CD4-positive, CD25-positive, alpha-beta regulatory T cell (primary cell): Measurements from ENCODE around the gene RPL10. TPM values are rescaled to one million over a fixed set of nuclear protein-coding genes. Genes with fewer than 3 reads are reported as not detected.
A peak's percentile ranks its signal among the peaks of the same experiment; 100 is the strongest.

Experiments
- ATAC-seq, 2 donors: fragments of 150-1000 bp; cut with Tn5 transposase; one replicate each; pipeline ENCODE4 v1.10.0; 2021; ENCODE audit warnings: low read depth in 2 of 2, moderate number of reproducible peaks in 2 of 2, moderate library complexity in 1 of 2
- DNase-seq, 3 donors: peaks; one replicate each; pipeline versions ENCODE4 v3.0.0 to v3.0.0-alpha.2; 2012 to 2022; ENCODE audit warnings: mixed read lengths in 1 of 3
- H3K27ac ChIP-seq: one replicate; pipeline ENCODE4 v1.7.0; 2013; ENCODE audit warnings: mild to moderate bottlenecking, low read length; ENCODE audit not compliant: insufficient read depth, poor library complexity, severe bottlenecking
- H3K27me3 ChIP-seq: one replicate; pipeline ENCODE4 v1.7.0; 2013; ENCODE audit warnings: low read length; ENCODE audit not compliant: control insufficient read depth, insufficient read depth
- H3K36me3 ChIP-seq: one replicate; pipeline ENCODE4 v1.7.0; 2013; ENCODE audit warnings: mild to moderate bottlenecking, low read length, moderate library complexity; ENCODE audit not compliant: control insufficient read depth, insufficient read depth
- H3K4me1 ChIP-seq: 2 replicates; pipeline ENCODE4 v1.7.0; 2013; ENCODE audit warnings: mild to moderate bottlenecking, low read length; ENCODE audit not compliant: insufficient read depth, control insufficient read depth, poor library complexity, severe bottlenecking
- H3K4me3 ChIP-seq: one replicate; pipeline ENCODE4 v1.7.0; 2013; ENCODE audit warnings: low read depth, mild to moderate bottlenecking, low read length, moderate library complexity
- H3K9me3 ChIP-seq, 2 experiments: 1 replicate in 1 of 2; 2 replicates in 1 of 2; pipeline ENCODE4 v1.7.0; 2013; ENCODE audit warnings: low read length in 2 of 2, mild to moderate bottlenecking in 1 of 2, moderate library complexity in 1 of 2; ENCODE audit not compliant: control insufficient read depth in 2 of 2
- H3K27ac Mint-ChIP-seq, 3 donors: one replicate each; pipeline ENCODE4 v1.8.0; 2020 to 2022; ENCODE audit warnings: mild to moderate bottlenecking in 3 of 3, mixed read lengths in 3 of 3, moderate library complexity in 2 of 3
- H3K27me3 Mint-ChIP-seq: one replicate; pipeline ENCODE4 v1.8.0; 2022; ENCODE audit warnings: mild to moderate bottlenecking, mixed read lengths
- H3K36me3 Mint-ChIP-seq: one replicate; pipeline ENCODE4 v1.8.0; 2020; ENCODE audit warnings: mixed read lengths
- H3K4me1 Mint-ChIP-seq, 4 donors: one replicate each; pipeline ENCODE4 v1.8.0; 2020 to 2022; ENCODE audit warnings: mixed read lengths in 4 of 4, mild to moderate bottlenecking in 1 of 4
- H3K4me3 Mint-ChIP-seq, 4 donors: one replicate each; pipeline ENCODE4 v1.8.0; 2020 to 2022; ENCODE audit warnings: mild to moderate bottlenecking in 4 of 4, mixed read lengths in 4 of 4, moderate library complexity in 3 of 4
- H3K9me3 Mint-ChIP-seq, 7 donors: one replicate each; pipeline ENCODE4 v1.8.0; 2020 to 2022; ENCODE audit warnings: mixed read lengths in 7 of 7, mild to moderate bottlenecking in 3 of 7, moderate library complexity in 2 of 7
- polyA plus RNA-seq, 4 donors: library from polyadenylated mRNA; unstranded; fragments of 300-500 nt; fragmentation: Illumina TruSeq; gene quantifications; one replicate each; pipeline ENCODE4 v1.2.3, GENCODE V29; 2021
- total RNA-seq: library from RNA; stranded (reverse); gene quantifications from one replicate; pipeline ENCODE4 v1.2.3, GENCODE V29; 2022

Gene RPL10
- total and polyA plus RNA-seq, 5 donors from 2014 or later = 3,877 to 6,073 (median 4,330) TPM

- DNase-seq = no peak
- Histone ChIP-seq H3K9me3 (no peaks in the 10 kb centered on the region), H3K27ac (no peak overlapping the region), H3K4me1 (peaks cover 88% of the 10 kb centered on the region), H3K4me3 (no peak overlapping the region), H3K36me3 (peaks cover 60% of the 10 kb centered on the region), H3K27me3 (no peaks in the 10 kb centered on the region)
- Mint-ChIP-seq H3K27ac (peak overlapping the region in 1 of 3 donors; percentile 56), H3K4me3 (no peak overlapping the region), H3K4me1 (peaks cover 0 to 54% (median 3%) of the 10 kb centered on the region in 4 donors), H3K36me3 (peaks cover 6% of the 10 kb centered on the region), H3K27me3 (no peaks in the 10 kb centered on the region), H3K9me3 (peaks cover 0 to 4% (median 0%) of the 10 kb centered on the region in 7 donors)
- no peak for ATAC-seq
Measured at GRCh38 chrX:154356596-154356995, 41.6 kb upstream of the RPL10 start.

- H3K27ac ChIP-seq = peak overlapping the region; percentile 33
- H3K27ac Mint-ChIP-seq = no peak overlapping the region
- H3K4me1 Mint-ChIP-seq = peaks cover 0 to 48% (median 2%) of the 10 kb centered on the region in 4 donors
- peaks cover 87% of the 10 kb centered on the region for H3K4me1 ChIP-seq
- peaks cover 6% of the 10 kb centered on the region for H3K36me3 Mint-ChIP-seq
- H3K36me3 ChIP-seq = peaks cover 66% of the 10 kb centered on the region
- DNase-seq (no peak), ATAC-seq (no peak)
- no peaks in the 10 kb centered on the region for H3K27me3 ChIP-seq
- H3K9me3 ChIP-seq = no peaks in the 10 kb centered on the region
- H3K4me3 Mint-ChIP-seq = peak overlapping the region in 1 of 4 donors; percentile 63
- no peak overlapping the region for H3K4me3 ChIP-seq
- no peaks in the 10 kb centered on the region for H3K27me3 Mint-ChIP-seq
- H3K9me3 Mint-ChIP-seq = peaks cover 0 to 4% (median 0%) of the 10 kb centered on the region in 7 donors
Measured at GRCh38 chrX:154357205-154357604, 41.0 kb upstream of the RPL10 start.

- Mint-ChIP-seq H3K4me3 (no peak overlapping the region), H3K36me3 (peaks cover 6% of the 10 kb centered on the region), H3K9me3 (peaks cover 0 to 6% (median 0%) of the 10 kb centered on the region in 7 donors), H3K27me3 (no peaks in the 10 kb centered on the region), H3K4me1 (peaks cover 0 to 45% (median 2%) of the 10 kb centered on the region in 4 donors), H3K27ac (no peak overlapping the region)
- Histone ChIP-seq H3K4me3 (no peak overlapping the region), H3K36me3 (peaks cover 68% of the 10 kb centered on the region), H3K4me1 (peaks cover 84% of the 10 kb centered on the region), H3K9me3 (no peaks in the 10 kb centered on the region), H3K27me3 (no peaks in the 10 kb centered on the region), H3K27ac (peak overlapping the region; percentile 14)
- DNase-seq (no peak), ATAC-seq (no peak)
Measured at GRCh38 chrX:154358011-154358410, 40.2 kb upstream of the RPL10 start.

- H3K9me3 ChIP-seq = no peaks in the 10 kb centered on the region
- peaks cover 76% of the 10 kb centered on the region for H3K4me1 ChIP-seq
- no peaks in the 10 kb centered on the region for H3K27me3 ChIP-seq
- Mint-ChIP-seq H3K27me3 (no peaks in the 10 kb centered on the region), H3K9me3 (peaks cover 0 to 6% (median 0%) of the 10 kb centered on the region in 7 donors), H3K36me3 (peaks cover 6% of the 10 kb centered on the region), H3K4me1 (peaks cover 0 to 37% (median 2%) of the 10 kb centered on the region in 4 donors), H3K4me3 (peak overlapping the region in 1 of 4 donors; percentile 22), H3K27ac (peak overlapping the region in 1 of 3 donors; percentile 77)
- H3K4me3 ChIP-seq = no peak overlapping the region
- H3K36me3 ChIP-seq = peaks cover 67% of the 10 kb centered on the region
- no peak overlapping the region for H3K27ac ChIP-seq
- ATAC-seq (no peak), DNase-seq (no peak)
Measured at GRCh38 chrX:154358829-154359228, 39.3 kb upstream of the RPL10 start.

GRCh38 chrX:154359362-154360154 is 38.6 kb upstream of the RPL10 start:
- Mint-ChIP-seq H3K4me3 (peak overlapping the region in 2 of 4 donors; percentile 22 to 32), H3K27ac (no peak overlapping the region), H3K36me3 (peaks cover 6% of the 10 kb centered on the region), H3K27me3 (no peaks in the 10 kb centered on the region), H3K4me1 (peaks cover 0 to 33% (median 2%) of the 10 kb centered on the region in 4 donors), H3K9me3 (peaks cover 0 to 6% (median 0%) of the 10 kb centered on the region in 7 donors)
- no peak for ATAC-seq
- no peak for DNase-seq
- Histone ChIP-seq H3K4me1 (peaks cover 68% of the 10 kb centered on the region), H3K27ac (peak overlapping the region; percentile 5), H3K36me3 (peaks cover 72% of the 10 kb centered on the region), H3K4me3 (no peak overlapping the region), H3K27me3 (no peaks in the 10 kb centered on the region), H3K9me3 (no peaks in the 10 kb centered on the region)

- no peak overlapping the region for H3K4me3 ChIP-seq
- peaks cover 0 to 36% (median 2%) of the 10 kb centered on the region in 4 donors for H3K4me1 Mint-ChIP-seq
- peak overlapping the region in 1 of 3 donors; percentile 77 for H3K27ac Mint-ChIP-seq
- no peak for ATAC-seq
- no peaks in the 10 kb centered on the region for H3K27me3 ChIP-seq
- H3K27me3 Mint-ChIP-seq = no peaks in the 10 kb centered on the region
- H3K4me1 ChIP-seq = peaks cover 62% of the 10 kb centered on the region
- DNase-seq = no peak
- H3K36me3 Mint-ChIP-seq = peaks cover 6% of the 10 kb centered on the region
- H3K9me3 Mint-ChIP-seq = peaks cover 0 to 6% (median 0%) of the 10 kb centered on the region in 7 donors
- H3K36me3 ChIP-seq = peaks cover 74% of the 10 kb centered on the region
- no peaks in the 10 kb centered on the region for H3K9me3 ChIP-seq
- H3K4me3 Mint-ChIP-seq = peak overlapping the region in 2 of 4 donors; percentile 32 to 52
- H3K27ac ChIP-seq = peak overlapping the region; percentile 5
Measured at GRCh38 chrX:154360155-154360713, 37.9 kb upstream of the RPL10 start.

- Histone ChIP-seq H3K9me3 (no peaks in the 10 kb centered on the region), H3K4me3 (no peak overlapping the region), H3K27ac (peak overlapping the region; percentile 57), H3K36me3 (peaks cover 85% of the 10 kb centered on the region), H3K27me3 (no peaks in the 10 kb centered on the region), H3K4me1 (peaks cover 56% of the 10 kb centered on the region)
- no peak overlapping the region for H3K27ac Mint-ChIP-seq
- peaks cover 0 to 35% (median 0%) of the 10 kb centered on the region in 4 donors for H3K4me1 Mint-ChIP-seq
- peak overlapping the region in 1 of 4 donors; percentile 80 for H3K4me3 Mint-ChIP-seq
- no peak for DNase-seq
- peaks cover 6% of the 10 kb centered on the region for H3K36me3 Mint-ChIP-seq
- H3K9me3 Mint-ChIP-seq = peaks cover 0 to 6% (median 0%) of the 10 kb centered on the region in 7 donors
- no peak for ATAC-seq
- no peaks in the 10 kb centered on the region for H3K27me3 Mint-ChIP-seq
Measured at GRCh38 chrX:154362085-154362742, 36.0 kb upstream of the RPL10 start.
